SIG-M5 treated with dmso at 0.1 percent for 504 hours (cell line): Measurements from ENCODE around the gene MPI.
"Not testable (repeated sequence)": the region's sequence is repeated elsewhere in the genome, so short reads cannot be mapped to it uniquely, and the experiment has no call there.

ENCODE experiments used
- DNase-seq: peaks from one replicate; lab custom pipeline; 2025; ENCODE audit not compliant: unreplicated experiment; lab: John Stamatoyannopoulos, UW

The MPI gene

DNA sequence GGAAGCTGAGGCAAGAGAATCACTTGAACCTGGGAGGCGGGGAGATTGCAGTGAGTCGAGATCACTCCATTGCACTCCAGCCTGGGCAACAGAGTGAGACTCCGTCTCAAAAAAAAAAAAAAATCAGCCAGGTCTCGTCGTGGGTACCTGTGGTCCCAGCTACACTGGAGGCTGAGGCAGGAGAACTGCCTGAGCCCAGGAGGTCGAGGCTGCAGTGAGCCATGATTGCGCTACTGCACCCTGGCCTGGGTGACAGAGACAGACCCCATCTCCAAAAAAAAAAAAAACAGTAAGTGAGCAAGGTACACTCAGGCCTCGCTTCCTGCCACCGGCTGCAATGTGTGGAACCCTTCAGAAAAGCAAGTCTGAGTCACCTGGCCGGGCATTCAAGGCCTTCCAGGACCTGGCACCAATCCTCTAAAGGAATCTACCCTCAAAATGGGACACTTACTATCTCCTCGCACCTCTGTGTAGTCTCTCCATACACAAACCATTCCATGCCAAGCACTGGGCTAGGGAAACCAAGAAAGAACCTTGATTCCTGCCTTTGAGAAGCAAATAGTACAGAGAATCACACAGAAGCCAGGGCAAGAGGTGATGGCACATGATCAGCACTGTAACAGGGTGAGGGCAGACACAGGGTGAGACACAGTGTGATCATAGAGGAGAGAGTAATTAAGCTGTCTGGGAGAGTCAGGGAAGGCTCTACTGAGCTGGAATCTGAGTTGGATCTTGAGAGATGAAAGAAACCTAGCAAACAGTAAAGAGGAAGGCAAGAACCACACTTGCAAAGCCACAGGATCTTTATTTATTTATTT lies 26.4 kb upstream of the MPI start:
- DNase-seq, result no peak

DNA sequence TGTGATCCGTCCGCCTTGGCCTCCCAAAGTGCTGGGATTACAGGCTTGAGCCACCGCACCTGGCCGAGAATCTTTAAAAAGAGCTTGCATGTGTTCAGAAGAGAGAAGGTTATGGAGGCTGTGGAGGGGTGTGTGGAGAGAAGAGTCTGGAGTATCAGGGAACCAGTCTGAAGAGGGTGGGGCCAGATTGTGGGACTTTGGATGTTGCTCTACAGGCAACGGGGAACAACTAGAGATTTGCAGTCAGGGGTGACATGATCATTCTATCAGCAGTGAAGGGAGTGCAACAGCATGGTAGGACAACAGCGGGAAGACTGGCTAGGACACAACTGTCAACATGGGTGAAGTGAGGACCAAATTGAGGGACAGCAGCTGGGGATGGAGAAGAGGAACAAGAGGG lies 25.5 kb upstream of the MPI start:
- no peak for DNase-seq

DNA sequence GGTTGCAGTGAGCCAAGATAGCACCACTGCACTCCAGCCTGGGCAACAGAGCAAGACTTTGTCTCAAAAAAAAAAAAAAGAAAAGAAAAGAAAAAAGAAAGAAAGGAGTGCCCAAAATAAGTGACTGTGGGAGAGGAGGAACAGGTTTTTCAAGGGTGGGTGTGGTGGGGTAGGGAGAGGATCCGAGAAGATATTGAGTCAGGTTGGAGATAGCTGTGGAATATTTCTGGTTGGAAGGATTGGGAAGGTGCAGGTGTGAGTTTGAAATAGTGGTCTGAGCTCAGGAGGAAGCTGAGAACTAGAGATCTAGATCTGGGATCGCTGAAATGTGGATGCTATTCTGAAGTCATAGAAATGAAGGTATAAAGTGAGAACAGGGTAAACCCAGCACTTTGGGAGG lies 24.5 kb upstream of the MPI start:
- no peak for DNase-seq

DNA sequence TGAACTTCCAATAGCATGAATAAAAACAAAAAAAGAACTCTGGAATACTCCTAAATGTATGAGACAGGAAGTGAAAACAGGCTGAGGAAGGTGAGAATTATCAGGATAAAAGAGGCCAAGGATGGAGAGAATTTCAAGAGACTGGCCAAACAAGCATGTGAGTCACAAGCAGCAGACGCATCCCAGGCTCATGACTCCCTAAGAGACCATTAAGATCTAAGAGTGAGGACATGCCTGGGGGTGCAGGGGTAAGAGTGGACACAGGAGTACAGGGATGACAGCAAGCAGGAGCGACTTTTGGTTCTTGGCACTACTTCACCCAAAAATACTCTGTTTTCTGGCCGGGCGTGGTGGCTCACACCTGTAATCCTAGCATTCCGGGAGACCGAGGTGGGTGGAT lies 23.8 kb upstream of the MPI start:
- DNase-seq, result no peak

DNA sequence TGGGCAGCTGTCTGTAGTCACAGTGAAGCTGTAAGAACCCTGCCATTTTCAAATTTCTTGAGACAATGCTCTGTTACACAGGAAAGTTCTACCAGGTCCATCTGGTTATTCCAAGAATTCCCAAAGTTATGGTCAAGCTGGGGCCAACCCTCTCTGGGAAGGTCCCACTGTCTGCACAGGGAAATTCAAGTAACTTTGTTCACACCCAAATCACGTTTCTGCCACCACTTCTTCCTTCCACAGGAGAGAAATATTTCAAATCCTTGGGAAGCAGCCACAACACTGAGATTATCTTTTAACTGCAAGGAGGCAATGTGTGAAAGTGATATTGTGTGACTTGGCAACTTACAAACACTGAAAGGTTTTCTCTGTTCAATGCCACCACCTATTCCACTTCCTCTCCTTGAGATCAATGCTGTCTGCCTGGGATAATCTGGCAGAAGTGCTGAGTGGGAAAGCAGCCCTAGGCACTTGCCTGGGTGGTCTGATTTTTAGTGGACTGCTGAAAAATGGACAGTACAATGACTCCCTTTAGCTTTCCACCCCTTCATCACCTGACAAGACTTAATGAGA lies 22.3 kb upstream of the MPI start:
- DNase-seq, result no peak

DNA sequence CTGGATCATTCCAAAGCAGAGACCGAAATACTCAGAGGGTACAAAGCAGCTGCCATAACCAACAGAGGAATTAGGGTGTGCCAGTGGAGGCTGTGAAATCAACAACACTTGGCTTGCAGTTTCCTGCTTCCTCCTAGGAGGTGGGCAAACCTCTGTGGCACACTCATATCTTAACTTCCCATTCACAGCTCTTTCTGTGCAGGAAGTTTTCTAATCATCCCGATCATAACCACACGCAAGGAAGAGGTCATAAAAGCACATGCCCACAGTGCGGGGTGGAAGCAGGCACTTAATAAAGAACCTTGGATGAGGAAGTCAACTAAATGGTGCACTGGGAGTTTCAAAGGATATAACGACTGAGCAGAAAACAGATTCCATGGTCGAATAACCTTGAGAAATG lies 21.8 kb upstream of the MPI start:
- peak; percentile 59 for DNase-seq

DNA sequence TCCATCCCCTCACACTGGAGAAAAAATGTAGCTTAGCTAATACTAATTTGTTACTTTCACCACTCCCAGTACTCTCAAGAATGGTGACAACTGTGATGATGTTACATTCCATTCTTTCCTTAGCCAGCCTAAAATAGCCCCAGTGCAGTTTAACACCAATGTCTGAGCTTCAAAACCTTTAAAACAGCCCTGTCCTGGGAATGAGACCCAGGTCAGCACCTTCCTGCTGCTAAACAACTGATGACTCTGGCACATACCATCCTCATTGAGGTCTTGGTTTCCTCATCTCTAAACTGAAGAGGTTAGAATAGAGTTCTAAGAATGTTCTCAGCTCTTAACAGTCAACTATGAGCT lies 20.5 kb upstream of the MPI start:
- no peak for DNase-seq

DNA sequence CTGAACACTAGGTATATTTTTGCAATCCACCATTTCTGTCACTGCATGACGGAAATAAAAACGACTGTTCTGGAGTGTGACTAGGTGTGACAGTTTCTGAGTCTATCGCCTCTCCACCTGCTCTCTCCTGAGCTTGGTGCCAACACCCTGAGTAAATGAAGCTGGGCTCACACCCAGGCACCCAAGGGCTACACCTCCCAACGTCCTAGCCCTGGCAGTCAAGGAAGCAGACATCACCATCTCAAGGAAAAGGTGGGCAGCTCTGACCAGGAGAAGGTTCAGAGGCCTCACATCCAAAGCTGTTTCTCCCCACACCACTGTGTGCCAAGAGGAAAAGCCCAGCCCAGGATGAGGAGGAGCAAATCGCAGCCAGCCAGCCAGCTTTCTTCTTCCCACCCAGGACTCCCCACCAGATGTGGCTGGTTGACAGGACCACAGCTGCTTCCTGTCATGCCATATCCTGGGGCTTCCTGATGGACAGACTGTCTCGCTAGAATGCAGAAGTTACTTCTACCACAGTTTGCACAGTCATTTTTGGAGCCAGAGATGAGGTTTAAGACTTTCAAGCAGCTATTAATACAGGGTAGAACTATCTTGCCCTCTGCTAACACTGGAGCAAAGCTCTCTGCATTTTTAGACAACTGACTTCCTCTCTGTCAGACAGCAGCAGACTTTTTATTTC lies 20.0 kb upstream of the MPI start:
- peak; percentile 94 for DNase-seq

DNA sequence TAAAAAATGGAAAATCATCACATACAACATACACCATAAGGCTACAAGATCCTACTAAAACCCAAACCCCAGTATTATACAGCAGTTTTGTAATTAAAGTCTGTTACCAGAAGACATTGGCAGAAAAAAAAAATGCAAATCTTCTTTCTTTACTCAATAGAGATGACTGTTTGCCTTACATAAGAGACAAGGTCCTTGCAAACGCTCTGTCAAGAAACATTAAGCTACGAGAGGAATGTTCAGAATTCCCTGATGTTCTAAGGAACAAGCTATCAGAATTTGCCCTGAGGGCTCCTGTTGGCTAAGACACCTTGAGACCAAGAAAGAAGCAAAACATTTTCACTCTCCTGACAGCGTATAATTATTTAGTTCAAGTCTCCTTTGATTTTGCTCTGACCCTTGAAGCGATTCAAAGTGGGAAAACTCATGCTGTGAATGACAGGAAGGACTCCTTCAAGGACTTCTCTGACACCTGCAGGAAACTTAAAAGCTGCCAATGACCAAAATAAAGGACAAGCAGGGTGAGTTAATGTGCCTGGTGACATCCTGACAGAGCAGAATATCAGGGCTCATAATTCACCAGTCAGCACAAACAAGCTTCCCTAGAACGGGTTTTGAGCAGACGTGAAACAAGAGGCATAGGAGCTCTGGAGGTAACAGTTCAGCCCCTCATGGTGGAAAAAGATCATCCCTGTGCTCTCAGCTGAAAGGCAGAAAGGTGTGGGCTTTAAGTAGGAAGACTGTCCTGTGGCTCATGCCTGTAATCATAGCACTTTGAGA lies 19.2 kb upstream of the MPI start:
- DNase-seq, result peak; percentile 22

DNA sequence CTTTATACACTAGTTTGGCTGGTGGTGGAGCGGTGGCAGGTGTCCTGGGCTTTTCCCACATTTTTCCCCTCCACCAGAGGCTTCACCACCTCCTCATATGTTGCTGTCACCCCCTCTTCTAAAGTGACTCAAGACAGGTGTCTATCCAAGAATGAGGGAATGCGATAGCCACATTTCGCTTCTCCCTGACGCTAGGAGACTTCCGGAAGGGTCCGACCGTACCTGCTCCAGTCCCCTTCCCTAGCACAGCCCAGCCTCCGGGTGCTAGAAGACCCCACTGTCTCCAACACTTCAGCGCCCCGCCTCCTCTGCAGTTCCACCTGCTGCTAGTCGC lies 17.2 kb upstream of the MPI start:
- DNase-seq, result no peak

DNA sequence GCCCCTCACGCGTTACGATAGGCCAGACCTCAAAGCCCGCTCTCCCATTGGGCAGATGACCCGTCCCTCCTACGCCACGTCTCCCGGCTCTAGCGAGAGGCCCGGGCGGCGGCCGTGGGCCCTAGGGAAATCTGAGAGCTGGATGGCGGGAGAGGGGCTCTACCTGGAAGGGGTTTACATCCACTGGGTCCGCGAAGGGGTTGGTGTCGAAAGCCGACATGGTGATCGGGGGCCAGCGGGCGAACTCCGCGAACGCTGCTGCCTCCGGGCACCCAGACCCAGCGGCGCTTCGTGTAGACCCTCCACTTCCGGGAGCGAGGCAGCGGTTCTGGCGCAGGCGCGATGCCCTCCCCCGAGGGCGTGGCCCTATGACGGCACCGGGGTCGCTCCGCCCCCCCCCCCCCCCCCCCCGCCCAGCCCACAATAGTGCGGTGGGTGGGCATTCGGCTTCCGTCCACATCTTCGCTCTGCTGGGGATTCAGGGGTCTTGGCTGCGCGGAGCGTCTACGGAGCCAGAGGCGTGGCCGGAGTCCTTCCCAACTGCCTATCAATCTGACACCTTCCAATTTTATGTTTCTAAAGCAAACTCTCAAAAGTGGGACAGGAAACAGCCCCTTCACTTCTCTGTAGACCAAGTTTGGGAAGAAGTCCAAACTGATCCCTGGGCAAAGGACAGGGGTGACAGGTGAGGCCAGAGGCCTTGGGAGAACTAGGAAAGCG lies 16.6 kb upstream of the MPI start, which contains the start of gene SCAMP2:
TSS of gene SCAMP2 (minus strand) at position 330 of the 720 bp plus-strand sequence. CDS start at position 220, 110 bp downstream.
- peak; percentile 95 for DNase-seq

DNA sequence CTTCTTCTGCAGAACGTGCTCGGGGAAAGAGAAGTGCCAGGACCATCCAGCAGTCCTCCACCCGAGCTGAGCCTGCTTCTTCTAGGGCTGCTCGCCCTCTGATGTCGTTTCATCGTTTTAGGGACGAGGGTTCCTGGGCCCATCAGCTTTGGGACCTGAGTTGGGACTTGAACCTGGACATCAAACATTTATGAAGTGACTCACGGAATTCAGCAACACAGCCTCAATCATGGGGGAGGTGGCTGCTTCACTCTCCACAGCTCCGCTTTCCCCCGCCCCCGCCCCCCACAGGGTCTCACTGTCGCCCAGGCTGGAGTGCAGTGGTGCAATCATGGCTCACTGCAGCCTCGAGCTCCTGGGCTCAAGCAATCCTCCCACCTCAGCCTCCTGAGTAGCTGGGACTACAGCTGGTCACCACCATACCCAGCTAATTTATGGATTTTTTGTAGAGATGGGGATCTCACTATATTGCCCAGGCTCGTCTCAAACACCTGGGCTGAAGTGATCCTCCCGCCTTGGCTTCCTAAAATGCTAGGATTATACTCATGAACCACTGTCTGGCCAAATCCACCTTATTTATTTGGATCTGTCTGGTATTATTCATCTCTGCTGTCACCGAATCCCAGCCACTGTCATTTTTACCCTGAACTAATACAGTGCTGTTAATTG lies 16.0 kb upstream of the MPI start:
- DNase-seq, result peak; percentile 54

DNA sequence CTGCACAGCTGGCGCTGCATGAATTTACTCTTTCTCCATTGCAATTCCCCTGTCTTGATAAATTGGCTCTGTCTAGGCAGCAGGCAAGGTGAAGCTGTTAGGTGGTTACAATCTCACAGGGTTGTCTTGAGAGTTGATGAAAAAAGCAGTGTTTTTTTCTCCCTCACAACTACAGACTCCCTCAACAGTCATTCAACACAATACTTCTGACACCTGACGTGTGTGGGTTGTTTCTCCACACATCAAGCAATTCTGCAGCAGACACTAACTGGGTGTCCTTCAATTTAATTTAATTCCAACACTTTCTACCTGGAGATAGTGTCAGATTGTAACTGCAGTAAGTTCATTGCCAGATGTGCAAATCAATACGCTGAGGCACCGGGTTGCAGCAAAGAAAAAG lies 11.6 kb upstream of the MPI start:
- no peak for DNase-seq

DNA sequence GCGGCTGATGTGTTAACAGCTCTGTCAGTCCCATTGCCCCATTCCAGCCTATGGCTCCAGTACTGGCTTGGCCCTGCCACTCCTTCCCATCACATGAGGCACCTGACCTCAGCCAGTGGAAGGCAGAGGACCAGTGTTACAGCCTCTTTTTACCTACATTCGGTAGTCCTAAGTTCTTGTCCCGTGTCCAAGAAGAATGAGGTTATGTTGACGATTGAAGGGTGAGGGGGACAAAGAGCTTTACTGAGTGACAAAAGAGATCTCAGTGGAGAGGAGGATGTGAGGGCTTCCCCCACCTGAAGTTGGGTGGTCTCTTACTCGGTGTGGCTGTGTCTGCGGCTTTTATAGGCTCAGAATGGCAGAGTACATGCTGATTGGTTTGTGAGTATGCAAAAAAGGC lies 7.3 kb upstream of the MPI start:
- no peak for DNase-seq

DNA sequence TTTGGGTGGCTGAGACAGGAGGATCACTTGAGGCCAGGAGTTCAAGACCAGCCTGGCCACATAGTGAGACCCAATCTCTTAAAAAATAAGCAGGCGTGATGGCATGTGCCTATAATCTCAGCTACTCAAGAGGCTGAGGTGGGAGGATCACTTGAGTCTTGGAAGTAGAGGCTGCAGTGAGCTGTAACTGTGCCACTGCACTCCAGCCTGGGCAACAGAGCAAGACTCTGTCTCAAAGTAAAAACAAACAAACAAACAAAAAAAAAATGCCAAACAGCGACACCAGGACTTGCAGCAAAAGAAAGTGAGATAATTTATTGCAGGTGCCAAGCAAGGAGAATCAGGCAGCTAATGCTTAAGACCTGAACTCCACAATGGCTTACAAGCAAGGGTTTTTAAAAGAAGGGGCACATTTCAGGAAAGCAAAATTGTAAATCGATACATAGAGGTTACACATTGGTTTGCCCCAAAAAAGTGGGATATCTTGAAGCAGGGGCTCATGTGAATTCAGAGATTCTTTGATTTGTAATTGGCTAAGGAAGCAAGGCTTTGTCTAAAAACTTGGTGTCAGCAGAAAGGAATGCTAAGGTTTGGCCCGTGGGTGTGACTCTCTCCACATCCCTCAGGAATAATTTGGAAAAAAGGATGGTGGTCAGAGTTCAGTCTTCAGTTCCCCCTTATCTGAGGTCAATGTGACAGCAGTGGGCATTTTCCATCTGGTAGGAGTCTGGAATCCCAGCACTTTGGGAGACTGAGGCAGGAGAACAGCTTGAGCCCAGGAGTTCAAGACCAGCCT lies 5.2 kb upstream of the MPI start:
- DNase-seq, result no peak

DNA sequence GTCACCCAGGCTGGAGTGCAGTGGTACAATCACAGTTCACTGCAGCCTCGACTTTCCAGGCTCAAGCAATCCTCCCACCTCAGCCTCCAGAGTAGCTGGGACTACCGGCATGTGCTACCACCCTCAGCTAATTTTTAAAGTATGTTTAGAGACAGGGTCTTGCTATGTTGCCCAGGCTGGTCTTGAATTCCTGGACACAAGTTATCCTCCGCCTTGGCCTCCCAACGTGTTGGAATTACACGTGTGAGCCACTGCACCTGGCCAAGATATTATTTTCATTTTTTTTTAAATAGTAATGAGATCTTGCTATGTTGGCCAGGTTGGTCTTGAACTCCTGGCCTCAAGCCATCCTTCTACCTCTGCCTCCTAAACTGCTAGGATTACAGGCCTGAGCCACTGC lies 4.4 kb upstream of the MPI start:
- DNase-seq, result no peak

DNA sequence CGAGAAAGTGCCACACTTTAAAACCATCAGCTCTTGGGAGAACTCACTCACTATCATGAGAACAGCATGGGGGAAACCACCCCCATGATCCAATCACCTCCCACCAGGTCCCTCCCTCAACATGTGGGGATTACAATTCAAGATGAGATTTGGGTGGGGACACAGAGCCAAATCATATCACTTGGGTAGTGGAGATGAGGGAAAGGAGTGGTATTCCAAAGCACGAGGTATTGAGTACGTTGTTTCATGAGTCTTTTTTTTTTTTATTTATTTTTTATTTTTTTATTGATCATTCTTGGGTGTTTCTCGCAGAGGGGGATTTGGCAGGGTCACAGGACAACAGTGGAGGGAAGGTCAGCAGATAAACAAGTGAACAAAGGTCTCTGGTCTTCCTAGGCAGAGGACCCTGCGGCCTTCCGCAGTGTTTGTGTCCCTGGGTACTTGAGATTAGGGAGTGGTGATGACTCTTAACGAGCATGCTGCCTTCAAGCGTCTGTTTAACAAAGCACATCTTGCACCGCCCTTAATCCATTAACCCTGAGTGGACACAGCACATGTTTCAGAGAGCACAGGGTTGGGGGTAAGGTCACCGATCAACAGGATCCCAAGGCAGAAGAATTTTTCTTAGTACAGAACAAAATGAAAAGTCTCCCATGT lies 2.2 kb upstream of the MPI start:
- DNase-seq, result not testable (repeated sequence)

DNA sequence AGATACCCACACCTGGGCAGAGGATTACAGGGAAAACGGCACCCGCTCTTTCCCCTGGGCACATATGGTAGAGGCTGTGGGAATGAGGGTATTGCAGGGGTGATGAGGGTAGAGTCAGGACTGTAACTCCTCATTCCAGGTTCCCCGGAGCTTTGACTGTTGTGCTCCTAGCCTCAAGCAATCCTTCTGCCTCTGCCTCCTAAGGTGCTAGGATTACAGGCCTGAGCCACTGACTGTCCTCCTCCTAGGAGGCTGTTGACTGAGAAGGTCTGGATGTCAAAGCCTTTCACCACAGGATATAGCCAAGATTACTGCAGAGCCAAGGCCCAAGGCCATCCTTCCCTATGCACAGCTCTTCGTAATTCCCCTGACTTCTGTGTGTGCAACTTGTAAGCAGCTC lies 1.1 kb upstream of the MPI start:
- DNase-seq, result no peak

DNA sequence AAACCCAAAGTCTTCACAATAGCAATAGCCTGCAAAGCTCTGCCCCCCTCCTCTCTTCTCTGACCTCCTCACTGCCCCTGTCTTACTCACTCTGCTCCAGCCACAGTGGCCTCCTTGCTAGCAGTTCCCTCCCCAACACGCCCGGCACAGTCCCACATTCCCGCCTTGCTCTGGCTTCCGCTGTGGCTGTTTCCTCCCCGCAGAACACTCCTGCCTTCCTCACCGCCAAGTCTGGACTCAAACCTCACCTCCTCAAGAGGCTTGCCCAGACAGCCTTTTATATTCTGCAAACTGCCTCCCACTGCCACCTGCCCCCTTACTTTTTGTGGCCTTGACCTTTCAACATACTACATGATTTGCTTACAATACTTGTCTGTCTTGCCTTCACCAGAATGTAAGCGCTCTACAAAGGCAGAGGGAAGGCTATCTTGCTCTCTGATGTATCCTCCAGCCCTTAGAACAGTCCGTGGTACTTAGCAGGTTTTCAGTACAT lies 406 bp upstream of the MPI start:
- DNase-seq, result no peak
